GM18519 (cell line): ENCODE data around the gene EMC8.

Experiments
- ATAC-seq: cut with Tn5 transposase; IDR thresholded peaks from one replicate; pipeline ENCODE4 v1.9.1; 2021; ENCODE audit warnings: mild to moderate bottlenecking, moderate library complexity; ENCODE audit not compliant: unreplicated experiment, low FRiP score

EMC8 gene

GRCh38 chr16:85761861-85762260, 37.5 kb downstream of the EMC8 start:
- ATAC-seq = no peak

GRCh38 chr16:85759631-85760419, 39.5 kb downstream of the EMC8 start:
- ATAC-seq = no peak

GRCh38 chr16:85759136-85759535, 40.2 kb downstream of the EMC8 start:
- no peak for ATAC-seq

GRCh38 chr16:85757341-85757822, 42.0 kb downstream of the EMC8 start:
- no peak for ATAC-seq

- ATAC-seq = no peak
These were observed 43.2 kb downstream of the EMC8 start for GRCh38 chr16:85755929-85756768.

GRCh38 chr16:85754413-85754812, 44.9 kb downstream of the EMC8 start:
- ATAC-seq = no peak

- ATAC-seq = no peak
These were observed 45.4 kb downstream of the EMC8 start for GRCh38 chr16:85753976-85754375.

- ATAC-seq = no peak
These were observed 45.8 kb downstream of the EMC8 start for GRCh38 chr16:85753559-85753958.

GRCh38 chr16:85752511-85753420, 46.6 kb downstream of the EMC8 start:
- no peak for ATAC-seq

GRCh38 chr16:85751698-85752501, 47.4 kb downstream of the EMC8 start:
- ATAC-seq = no peak

GRCh38 chr16:85750827-85751697, 48.3 kb downstream of the EMC8 start, which contains the start of gene C16orf74:
TSS of gene C16orf74 (minus strand) at chr16:85751096. CDS start at chr16:85735217, 15,879 bp downstream.
- no peak for ATAC-seq

GRCh38 chr16:85750146-85750826, 49.1 kb downstream of the EMC8 start:
- no peak for ATAC-seq

- no peak for ATAC-seq
These were observed 49.6 kb downstream of the EMC8 start for GRCh38 chr16:85749771-85750145.

GRCh38 chr16:85746460-85747215, 52.7 kb downstream of the EMC8 start:
- ATAC-seq = no peak

- ATAC-seq = no peak
These were observed 60.2 kb downstream of the EMC8 start for GRCh38 chr16:85738923-85739715.

GRCh38 chr16:85736921-85737320, 62.4 kb downstream of the EMC8 start:
- ATAC-seq = no peak

GRCh38 chr16:85735946-85736345, 63.4 kb downstream of the EMC8 start:
- no peak for ATAC-seq
